Measurements from ENCODE around the gene FAN1. TPM values are rescaled to one million over a fixed set of nuclear protein-coding genes. Genes with fewer than 3 reads are reported as not detected.

The FAN1 gene
- total RNA-seq, 1 donor from 2014 or later, result 11.7 TPM

DNA sequence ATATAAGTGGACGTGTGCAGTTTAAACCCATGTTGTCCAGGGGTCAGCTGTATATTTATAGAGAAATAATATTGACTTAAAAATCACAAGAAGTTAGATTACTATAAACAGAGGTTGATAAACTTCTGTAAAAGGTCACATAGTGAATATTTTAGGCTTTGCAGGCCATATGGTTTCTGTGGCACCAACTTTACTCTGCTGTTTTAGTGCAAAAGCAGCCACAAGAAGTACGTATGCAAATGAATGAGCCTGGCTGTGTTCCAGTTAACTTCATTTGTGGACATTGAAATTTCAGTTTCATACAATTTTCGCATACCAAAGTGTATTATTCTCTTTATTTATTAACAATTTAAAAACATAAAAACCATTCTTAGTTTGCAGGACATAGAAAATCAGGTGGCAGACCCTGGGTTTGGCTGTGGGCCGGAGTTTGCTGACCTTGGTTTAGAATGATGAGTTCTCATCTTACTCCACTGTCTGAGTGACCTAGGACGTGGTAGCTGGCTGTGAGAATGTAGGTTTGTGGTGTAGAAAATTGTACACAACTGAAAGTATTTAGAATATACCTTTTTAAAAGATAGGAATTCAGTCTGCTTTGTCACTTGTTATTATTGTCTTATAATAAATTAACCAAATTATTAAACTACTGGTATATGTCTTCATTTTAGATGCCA lies 16.3 kb downstream of the FAN1 start:
- DNase-seq (ENCODE audit: low read depth, low spot score), result no peak

DNA sequence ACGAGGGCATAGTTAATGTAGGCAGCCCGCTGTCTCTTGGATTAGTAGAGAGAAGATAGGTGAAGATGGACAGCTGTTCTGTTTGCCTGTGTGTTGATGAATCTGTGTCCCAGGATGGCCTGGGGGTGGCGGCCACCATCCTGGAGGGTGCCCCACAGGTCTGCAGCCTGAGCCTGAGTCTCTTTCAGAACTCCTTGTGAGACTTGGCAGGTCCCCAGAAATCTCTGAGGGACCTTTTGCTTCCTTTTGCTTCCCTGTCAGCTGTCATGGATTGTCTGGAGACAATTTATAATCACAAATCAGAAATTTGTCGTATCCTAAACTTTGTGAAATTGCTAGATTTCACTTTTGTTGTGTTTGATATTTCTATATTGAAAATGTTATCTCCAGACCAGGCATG lies 17.4 kb downstream of the FAN1 start:
- no peak for DNase-seq (ENCODE audit: low read depth, low spot score)

DNA sequence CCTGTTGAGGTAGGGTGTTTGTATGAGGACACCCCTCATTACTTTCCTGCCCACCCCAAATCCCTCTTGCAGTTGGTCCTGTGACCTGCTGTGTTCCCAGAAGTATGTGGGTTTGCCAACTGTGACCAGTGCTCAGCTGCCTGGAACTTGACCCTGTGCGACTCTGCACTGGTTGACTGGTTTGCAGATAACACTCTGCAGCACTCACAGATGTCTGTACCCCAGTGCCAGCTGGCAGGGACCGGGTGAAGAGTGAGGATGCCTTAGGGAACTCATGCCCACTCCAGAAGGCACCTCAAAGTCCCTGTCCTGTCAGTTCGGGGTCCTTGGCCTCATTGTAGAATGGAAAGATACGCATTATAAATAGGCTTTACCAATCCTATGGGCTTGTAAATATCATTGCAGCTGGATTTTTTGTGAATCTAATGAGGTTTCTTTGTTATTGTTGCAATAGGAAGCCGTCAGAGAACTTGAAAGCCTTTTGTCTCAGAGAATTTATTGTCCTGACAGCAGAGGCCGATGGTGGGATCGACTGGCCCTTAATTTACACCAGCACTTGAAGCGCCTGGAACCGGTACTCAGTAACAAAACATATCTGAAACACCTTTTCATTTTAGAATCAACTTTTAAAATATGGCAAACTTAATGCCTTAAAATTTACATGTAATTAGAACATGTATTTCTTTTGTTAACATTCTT lies 18.2 kb downstream of the FAN1 start:
- DNase-seq (ENCODE audit: low read depth, low spot score), result no peak

DNA sequence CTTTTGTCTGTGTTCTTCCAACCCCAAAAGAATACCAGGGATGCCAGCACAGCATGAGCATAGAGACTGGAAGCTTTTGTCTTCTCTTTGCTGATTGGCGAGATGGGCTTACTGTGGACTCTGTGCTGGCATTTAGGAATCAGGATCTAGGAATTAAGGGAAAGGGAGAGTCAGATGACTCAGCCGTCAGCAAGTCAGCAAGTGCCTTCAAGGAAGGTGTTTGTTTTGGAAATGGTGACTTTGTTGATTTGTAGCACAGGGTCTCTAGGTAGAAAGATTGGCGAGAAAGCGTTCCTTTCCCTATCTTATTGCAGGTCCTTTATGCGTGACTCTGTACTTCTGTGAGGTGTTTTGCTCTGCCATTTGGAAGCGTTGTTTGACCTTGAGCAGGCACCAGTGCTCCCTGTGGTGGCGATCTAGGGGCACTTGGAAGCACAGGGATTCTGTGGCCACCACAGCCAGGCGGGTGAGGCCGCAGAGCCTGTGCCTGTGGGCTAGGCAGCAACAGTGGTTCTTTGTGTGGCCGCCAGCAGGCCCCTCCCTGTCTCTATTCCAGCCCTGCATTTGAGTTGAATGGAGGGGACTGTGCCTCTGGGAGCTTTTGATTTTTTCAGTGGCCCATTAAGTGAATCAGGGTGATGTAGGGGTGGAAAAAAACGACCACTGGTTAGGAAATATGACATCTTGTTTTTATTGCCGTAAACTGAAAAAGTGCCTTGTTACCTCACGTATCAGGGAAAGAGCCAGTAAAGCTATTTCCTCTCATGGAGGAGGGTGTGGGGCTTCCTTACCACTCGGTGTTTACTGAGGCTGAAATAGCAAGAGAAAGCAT lies 19.0 kb downstream of the FAN1 start:
- DNase-seq (ENCODE audit: low read depth, low spot score), result no peak

DNA sequence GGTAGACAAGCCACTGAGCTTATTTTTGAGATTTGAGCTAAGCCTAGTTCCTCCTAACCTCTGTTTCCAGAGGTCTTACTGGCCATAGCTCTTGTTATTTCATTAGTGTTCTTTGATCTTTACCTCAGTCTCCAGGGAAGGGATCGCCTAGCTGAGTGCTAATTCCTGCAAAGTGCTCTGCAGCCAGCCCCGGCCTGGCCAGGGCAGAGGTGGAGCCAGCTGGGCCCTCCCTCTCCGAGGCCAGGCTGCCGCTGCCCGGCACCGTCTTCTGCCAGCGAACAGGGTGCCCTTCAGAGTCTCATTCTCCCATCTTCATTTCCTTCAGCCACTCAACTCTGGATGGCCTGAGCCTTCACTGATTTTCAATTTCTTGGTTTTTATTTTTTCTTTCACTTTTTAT lies 19.7 kb downstream of the FAN1 start:
- no peak for DNase-seq (ENCODE audit: low read depth, low spot score)

DNA sequence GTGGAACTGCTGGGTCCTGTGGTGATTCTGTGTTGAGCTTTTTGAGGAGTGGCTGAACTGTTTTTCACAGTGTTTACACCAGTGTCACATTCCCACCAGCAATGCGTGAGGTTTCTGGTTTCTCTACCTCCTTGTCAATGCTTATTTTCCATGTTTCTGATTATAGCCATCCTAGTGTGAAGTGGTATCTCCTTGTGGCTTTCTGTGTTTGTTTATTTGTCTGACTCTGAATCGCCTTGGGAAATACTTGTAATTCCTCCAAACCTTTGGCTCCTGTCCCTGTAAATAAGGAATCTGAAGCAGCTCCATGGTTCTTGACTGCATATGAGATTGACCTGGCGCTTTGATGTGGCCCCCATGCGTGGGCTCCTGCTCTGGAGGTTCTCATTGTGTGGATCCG lies 20.6 kb downstream of the FAN1 start:
- DNase-seq (ENCODE audit: low read depth, low spot score), result no peak

DNA sequence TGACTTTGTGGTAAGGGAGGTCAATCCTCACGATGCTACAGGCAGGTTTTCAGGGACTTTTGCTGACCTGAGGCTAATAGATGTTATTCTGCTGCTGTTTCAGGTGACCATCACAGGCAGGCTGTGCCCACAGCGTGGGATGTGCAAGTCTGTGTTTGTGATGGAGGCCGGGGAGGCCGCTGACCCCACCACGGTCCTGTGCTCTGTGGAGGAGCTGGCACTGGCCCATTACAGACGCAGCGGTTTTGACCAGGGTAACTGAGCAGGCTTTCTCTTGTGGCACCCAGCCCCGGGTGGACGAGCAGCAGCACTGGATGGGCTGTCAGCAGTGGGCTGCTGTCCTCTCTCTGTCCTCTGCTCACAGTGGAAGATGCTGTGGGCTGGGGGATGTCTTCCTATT lies 22.0 kb downstream of the FAN1 start:
- DNase-seq (ENCODE audit: low read depth, low spot score), result no peak

DNA sequence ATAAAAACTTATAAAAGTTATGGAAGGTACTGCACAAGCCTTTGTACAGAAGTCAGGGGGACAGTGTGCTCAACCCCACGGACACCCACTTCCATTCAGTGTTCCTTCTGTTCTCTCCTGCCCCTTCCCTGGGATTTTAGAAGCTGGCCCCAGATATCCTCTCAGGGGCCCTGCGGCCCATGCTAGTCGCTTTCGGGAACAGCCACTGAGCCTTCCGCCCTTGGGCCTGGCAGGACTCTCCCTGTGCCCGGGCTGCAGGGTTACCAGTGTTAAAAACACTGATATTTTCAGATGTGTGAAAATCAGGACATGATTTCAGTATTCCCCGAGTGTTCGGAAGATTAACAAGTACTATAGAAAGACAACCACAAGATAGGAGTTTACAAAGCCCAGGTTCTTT lies 22.4 kb downstream of the FAN1 start:
- DNase-seq (ENCODE audit: low read depth, low spot score), result no peak

DNA sequence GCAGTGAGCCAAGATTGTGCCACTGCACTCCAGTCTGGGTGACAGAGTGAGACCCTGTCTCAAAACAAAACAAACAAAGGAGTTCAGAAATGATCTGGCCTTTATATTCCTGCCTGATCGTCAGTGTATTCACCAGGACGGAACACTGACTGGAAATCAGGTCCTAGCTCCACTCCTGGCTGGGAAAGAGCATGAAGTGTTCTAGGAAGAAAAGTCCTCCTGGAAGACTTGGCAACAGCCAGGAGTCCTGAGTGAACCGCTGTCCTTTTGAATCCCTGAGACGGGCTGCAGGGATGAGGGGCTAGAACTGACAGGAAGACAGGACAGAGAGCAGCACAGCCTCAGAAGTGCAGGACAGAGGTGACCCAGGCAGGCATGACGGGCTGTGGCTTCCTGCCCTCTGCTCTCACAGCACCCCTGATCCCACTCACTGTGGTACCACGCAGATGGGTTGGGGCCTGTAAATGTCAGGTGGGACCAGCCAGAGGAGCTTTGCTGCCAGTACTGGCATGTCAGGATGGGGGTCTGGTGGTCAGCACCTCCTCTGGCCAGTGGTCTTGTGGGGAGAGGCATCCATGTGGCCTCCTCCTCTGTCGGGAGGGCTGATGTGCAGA lies 23.5 kb downstream of the FAN1 start:
- no peak for DNase-seq (ENCODE audit: low read depth, low spot score)

DNA sequence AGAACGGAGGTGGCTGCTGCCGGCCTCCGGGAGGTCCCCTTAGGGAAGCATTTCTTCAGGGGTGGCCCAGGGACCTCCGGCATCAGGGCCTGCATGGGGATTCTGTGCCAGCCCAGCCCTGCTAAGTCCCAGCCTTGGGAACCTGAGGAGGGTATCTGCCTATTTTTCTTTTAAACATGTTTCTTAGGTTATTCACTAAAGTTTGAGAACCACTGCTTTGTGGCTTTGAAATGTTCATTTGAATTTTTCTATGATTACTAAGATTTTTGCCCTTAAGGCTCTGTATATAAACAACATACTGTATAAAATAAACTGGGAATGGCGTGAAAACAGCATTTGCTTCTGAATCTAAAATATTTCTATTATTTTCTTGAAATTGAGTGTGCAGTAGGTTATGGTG lies 24.4 kb downstream of the FAN1 start:
- DNase-seq (ENCODE audit: low read depth, low spot score), result no peak

DNA sequence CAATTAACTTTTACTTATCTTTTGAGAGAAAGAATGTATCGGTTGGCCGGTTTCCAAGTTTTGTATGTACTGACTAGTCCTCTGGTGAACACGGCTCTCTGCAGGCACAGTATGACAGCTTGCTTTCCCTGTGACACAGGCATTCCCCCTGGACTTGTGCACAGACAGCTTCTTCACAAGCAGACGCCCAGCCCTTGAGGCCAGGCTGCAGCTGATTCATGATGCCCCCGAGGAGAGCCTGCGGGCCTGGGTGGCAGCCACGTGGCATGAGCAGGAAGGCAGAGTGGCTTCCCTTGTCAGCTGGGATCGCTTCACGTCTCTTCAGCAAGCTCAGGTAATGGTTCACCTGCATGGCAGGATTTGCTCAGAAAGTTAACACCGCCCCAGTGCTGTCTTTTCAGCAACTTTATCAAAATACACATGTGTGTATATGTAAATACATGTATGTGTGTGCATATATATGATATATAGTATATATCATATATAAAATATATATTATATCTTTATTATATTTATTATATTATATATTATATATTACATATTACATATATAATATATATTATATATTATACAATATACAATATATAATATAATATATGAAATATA lies 25.5 kb downstream of the FAN1 start:
- no peak for DNase-seq (ENCODE audit: low read depth, low spot score)

DNA sequence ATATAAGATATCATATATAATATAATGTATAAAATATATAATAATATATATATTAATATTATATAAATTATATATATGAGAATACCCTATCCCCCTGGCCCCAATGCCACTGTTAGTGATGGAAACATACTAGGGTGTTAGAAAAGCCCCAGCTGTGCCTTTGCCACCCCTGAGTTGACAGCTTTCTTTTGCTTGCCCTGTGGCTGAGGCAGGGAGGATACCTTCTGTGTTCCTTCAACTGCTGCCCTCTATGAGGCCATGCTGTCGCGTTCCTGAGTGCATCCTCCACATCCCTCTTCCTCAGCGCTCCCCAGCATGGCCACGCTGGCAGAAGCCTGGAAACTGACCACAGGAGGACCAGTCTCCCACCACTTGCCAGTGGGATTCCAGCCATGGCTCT lies 26.3 kb downstream of the FAN1 start:
- DNase-seq (ENCODE audit: low read depth, low spot score), result no peak

DNA sequence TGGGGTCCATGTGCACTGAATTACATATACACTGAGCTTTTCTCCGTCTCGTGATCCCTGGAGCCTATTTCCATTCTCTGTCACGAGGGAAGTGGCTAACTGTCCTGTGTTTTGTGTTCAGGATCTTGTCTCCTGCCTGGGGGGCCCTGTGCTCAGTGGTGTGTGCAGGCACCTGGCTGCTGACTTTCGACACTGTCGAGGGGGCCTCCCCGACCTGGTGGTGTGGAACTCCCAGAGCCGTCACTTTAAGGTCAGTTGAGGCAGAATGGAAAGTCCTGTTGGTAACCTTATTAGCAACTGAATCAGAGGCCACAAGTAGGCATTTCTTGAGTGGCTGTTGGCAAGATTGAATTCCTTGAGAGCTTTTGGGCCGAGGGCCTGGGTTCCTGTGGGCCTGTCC lies 26.7 kb downstream of the FAN1 start:
- no peak for DNase-seq (ENCODE audit: low read depth, low spot score)

DNA sequence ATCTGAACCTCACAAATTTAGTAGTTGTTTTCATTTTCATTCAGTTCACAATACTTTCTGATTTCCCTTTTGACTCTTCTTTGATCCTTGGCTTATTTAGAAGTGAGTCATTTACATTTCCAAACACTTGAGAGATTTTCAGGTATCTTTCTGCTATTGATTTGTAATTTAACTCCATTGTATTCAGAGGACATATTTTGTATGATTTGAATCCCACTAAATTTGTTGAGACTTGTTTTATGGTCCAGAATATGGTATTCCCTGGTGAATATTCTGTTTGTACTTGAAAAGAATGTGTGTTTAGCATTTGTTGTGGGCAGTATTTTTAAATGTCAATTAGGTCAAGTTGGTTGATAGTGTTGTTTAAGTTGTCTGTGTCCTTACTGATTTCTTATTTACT lies 29.6 kb downstream of the FAN1 start:
- no peak for DNase-seq (ENCODE audit: low read depth, low spot score)

DNA sequence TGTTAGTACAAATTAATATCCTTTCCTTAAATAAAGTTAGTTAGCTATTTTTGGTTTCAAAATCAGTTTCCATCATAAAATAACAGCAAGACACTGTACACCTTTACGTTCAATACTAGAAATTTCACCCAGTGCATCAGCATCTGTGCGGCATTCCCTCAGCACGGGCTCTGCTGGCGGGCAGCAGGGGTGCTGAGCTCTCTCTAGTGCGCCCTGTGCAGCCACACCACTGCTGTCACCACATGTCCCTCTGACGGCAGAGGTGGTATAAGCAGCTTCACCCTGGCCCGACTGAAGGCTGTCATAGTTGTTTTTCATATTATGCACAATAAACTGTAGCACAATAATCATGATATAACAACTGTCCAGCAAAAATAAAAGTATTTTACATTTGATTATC lies 35.4 kb downstream of the FAN1 start:
- no peak for DNase-seq (ENCODE audit: low read depth, low spot score)

DNA sequence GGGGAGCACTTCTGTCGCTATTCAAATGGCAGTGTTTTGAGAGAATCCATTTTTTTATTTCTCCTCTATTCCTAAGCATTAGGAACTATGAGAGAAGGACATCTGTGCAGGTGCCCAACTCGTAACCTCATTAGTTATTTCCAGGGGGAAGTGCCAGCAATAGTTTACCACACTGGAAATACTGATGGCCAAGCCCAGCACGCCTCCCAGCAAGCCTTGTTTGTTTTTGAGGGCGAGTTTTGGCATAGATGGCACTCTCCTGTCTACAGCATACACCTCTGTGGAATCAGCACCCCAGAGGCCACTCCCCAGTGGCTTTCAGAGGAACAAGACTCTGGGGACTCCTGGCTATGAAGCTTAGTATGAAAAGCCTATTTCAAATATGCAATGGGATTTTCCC lies 36.6 kb downstream of the FAN1 start:
- no peak for DNase-seq (ENCODE audit: low read depth, low spot score)

DNA sequence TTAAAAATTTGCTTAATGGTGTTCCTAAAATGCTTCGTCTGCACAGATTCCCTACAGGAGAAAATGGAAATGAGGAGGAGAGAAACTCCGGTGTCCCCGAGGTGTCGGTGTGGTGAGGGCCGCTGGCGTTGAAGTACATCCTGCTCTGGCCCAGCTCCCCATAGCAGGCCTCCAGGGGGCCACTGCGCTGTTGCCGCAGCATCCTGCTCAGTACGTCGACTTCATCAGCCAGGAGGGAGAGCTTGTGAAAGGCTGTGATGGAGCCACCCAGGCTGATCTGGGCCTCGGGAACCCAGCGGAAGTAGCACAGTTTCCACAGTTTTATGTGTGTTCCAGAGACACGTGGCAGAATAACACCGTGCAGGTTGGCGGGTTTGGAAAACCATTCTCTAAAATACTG lies 37.8 kb downstream of the FAN1 start:
- DNase-seq (ENCODE audit: low read depth, low spot score), result no peak

DNA sequence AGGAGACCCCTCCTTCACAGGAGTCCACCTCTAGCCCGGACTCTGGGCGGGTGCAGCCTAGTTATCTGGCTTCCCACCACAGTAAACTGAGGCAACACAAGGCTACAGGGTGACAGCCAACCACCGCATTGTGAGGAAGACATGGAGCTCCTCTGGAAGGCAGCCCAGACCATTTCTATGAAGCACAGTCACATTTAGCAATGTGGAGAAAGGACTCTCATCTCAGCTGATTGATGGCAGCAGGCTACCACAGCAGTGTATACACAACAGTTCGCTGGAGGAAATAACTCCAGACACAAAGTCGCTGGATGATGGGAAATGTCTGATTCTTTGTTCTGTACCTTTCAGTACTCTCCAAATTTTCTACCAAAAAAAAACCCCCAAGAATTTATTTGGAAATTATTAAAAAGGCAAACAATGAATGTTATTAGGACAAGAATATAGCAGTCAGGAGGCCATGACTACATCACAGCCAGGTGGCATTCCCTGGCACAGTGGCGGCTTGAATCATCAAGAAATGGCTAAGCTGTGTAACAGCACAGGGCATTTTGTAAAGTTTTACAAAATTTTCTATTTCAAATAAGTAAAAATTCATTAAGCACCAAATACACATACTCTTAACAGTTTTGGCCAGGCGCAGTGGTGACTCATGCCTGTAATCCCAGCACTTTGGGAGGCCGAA lies 40.1 kb downstream of the FAN1 start:
- DNase-seq (ENCODE audit: low read depth, low spot score), result no peak

DNA sequence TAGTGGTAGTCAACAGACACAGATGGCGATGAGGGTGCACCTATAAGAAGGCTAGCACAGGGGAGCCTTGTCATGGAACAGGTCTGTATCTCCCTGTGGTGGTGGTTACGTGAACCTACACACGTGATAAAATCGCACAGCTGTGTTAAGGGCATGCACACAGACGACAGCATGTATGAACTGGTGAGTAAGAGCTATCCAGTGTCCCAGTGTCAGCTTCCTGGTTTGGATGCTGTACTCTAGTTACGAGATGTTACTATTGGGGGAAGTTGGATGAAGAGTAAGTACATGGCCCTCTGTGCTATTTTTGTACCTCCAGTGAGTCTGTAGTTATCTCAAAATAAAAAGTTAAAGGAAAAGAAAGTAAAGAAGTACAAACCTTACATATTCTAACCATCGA lies 49.5 kb downstream of the FAN1 start:
- no peak for DNase-seq (ENCODE audit: low read depth, low spot score)

DNA sequence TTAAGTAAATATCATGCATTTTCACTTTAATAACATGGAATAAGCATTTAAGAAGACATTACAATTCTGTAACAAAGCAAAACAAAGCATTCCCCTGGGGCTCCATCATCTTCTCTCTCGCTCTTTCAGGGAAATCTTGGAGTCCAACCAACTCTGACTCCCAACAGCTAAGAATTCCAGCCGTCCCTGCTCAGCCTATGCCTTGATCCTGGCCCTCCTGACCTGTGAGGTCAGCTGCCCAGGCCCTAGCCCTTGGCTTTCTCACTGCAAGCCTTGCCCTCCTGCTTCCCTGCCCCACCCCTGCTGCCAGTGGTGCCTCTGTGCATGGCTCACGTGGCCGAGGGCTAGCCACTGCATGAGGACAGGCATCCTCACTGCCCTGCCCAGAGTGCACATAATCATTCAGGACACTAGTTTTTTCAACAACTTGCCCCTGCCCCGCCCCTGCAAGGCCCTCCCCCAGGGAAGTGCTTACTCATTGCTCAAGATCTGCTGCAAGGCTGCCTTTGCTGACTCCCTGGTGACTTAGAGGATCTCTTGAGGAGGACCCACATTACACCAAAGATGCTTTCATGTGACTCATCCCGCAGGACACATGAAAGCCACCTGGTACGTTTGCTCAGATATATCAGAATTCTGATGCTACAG lies 50.1 kb downstream of the FAN1 start:
- peak; percentile 5 for DNase-seq (ENCODE audit: low read depth, low spot score)

DNA sequence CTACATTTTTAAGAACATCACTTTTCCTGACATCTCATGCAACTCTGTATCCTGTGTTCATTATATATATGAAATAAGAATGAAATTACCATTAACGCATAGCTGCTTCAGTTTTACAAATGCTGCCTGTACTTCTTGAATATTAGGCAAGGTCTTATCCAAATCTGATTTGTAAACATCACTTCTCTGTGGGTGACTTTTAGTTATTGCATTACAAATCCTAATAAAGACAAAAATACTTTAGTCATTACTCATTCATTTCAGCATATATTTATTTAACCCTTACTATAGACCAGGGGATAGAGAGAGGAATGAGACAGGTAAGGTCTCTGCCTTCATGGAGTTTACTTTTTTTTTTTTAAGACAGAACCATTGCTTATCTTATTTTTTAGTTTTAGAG lies 51.0 kb downstream of the FAN1 start:
- DNase-seq (ENCODE audit: low read depth, low spot score), result no peak

All from pulmonary artery endothelial cell (primary cell).